ENCODE measurements around the gene CTNNA2. TPM values are rescaled to one million over a fixed set of nuclear protein-coding genes. Genes with fewer than 3 reads are reported as not detected.

The CTNNA2 gene
- total RNA-seq, 1 experiment from 2014 or later, result 0.54 TPM

DNA sequence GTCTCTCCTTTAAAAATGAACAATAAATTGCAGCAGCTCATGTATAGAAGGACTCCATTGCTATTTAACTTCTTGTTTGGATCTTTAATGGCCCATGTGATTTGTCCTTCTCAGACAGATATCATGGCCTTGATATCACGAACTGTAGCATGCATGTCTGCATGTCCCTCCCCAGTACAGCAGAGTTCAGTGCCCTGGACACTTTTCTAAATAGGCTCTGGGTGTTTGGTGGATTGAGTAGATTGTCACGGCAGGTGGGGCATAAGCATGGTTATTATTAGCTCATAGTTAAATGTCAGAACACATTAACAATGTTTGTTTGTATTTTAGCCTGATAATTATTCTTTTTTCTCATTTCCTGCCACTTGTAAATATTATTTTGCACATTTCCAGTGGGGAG lies 673.4 kb downstream of the CTNNA2 start:
- in situ Hi-C loops (cut with HindIII; ENCODE audit: low pct_unique_long_range_greater_than_20kb, low sequenced_read_pairs) (no loop called here), intact Hi-C loops (cut with micrococcal nuclease; ENCODE audit: unreplicated experiment) (no loop called here)
- H3K4me1 ChIP-seq (ENCODE audit: control insufficient read depth, insufficient read depth, low read length), result no peaks in the 10 kb centered on the region
- DNase-seq (ENCODE audit: low read depth, low spot score) (no peak), ATAC-seq (no peak)
- POLR2A ChIA-PET, result no interaction called here
- TF ChIP-seq TCF7L2 (IDR thresholded peaks at IDR 0.05; ENCODE audit: low read depth, low read length) (no peak), REST (IDR thresholded peaks at IDR 0.05; ENCODE audit: insufficient read depth in 1 of 2, low read depth in 2 of 2, low read length in 1 of 2) (no peak), POLR2AphosphoS5 (IDR thresholded peaks at IDR 0.05; ENCODE audit: low read depth, low read length) (no peak), SIN3A (IDR thresholded peaks at IDR 0.05; ENCODE audit: borderline replicate concordance, insufficient read depth, low read depth, low read length) (no peak)
- TF ChIP-seq, protein P1, sequence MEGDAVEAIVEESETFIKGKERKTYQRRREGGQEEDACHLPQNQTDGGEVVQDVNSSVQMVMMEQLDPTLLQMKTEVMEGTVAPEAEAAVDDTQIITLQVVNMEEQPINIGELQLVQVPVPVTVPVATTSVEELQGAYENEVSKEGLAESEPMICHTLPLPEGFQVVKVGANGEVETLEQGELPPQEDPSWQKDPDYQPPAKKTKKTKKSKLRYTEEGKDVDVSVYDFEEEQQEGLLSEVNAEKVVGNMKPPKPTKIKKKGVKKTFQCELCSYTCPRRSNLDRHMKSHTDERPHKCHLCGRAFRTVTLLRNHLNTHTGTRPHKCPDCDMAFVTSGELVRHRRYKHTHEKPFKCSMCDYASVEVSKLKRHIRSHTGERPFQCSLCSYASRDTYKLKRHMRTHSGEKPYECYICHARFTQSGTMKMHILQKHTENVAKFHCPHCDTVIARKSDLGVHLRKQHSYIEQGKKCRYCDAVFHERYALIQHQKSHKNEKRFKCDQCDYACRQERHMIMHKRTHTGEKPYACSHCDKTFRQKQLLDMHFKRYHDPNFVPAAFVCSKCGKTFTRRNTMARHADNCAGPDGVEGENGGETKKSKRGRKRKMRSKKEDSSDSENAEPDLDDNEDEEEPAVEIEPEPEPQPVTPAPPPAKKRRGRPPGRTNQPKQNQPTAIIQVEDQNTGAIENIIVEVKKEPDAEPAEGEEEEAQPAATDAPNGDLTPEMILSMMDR (IDR thresholded peaks at IDR 0.05), result no peak
- H3K36me3 ChIP-seq (ENCODE audit: control insufficient read depth, insufficient read depth, low read length), result no peaks in the 10 kb centered on the region
- no peak overlapping the region for H3K4me3 ChIP-seq (ENCODE audit: low read depth in 2 of 2, low read length in 2 of 2)
- CTCF ChIA-PET, result no interaction called here
- no TSS peak for BruUV-seq (replicated peaks)
- H3K27ac ChIP-seq (ENCODE audit: low read length), result no peak overlapping the region
- no peaks in the 10 kb centered on the region for H3K27me3 ChIP-seq (ENCODE audit: control insufficient read depth, insufficient read depth, low read length)
- H3K9me3 ChIP-seq (ENCODE audit: control insufficient read depth, insufficient read depth, low read depth, low read length), result no peaks in the 10 kb centered on the region

DNA sequence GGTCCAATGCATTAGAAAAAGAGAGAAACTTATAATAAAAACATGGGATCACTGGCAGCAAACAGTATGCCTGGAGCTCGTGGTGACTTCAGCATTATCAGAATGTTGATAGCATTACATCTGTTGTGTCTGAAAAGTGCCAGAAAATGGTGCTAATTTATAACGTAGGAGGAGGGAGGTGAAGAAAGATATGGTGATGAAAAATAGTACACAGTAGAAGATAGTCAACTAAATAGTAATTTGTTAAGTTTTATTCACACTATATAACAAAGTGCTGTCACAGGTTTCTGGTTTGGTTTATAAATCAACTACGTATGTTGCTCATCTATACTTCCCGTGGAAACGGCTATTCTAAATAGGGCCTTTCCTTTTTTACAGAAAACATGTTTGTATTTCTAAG lies 674.3 kb downstream of the CTNNA2 start:
- intact Hi-C loops (cut with micrococcal nuclease; ENCODE audit: unreplicated experiment), result no loop called here
- ChIA-PET CTCF (no interaction called here), POLR2A (no interaction called here)
- DNase-seq (ENCODE audit: low read depth, low spot score), result no peak
- TF ChIP-seq, protein P1 (IDR thresholded peaks at IDR 0.05), result no peak
- no peak for TF ChIP-seq SIN3A (IDR thresholded peaks at IDR 0.05; ENCODE audit: borderline replicate concordance, insufficient read depth, low read depth, low read length)
- Histone ChIP-seq H3K9me3 (ENCODE audit: control insufficient read depth, insufficient read depth, low read depth, low read length) (no peaks in the 10 kb centered on the region), H3K4me1 (ENCODE audit: control insufficient read depth, insufficient read depth, low read length) (no peaks in the 10 kb centered on the region), H3K36me3 (ENCODE audit: control insufficient read depth, insufficient read depth, low read length) (no peaks in the 10 kb centered on the region), H3K27me3 (ENCODE audit: control insufficient read depth, insufficient read depth, low read length) (no peaks in the 10 kb centered on the region), H3K4me3 (ENCODE audit: low read depth in 2 of 2, low read length in 2 of 2) (no peak overlapping the region), H3K27ac (ENCODE audit: low read length) (no peak overlapping the region)
- no peak for ATAC-seq
- BruUV-seq (replicated peaks), result no TSS peak
- in situ Hi-C loops (cut with HindIII; ENCODE audit: low pct_unique_long_range_greater_than_20kb, low sequenced_read_pairs), result no loop called here

DNA sequence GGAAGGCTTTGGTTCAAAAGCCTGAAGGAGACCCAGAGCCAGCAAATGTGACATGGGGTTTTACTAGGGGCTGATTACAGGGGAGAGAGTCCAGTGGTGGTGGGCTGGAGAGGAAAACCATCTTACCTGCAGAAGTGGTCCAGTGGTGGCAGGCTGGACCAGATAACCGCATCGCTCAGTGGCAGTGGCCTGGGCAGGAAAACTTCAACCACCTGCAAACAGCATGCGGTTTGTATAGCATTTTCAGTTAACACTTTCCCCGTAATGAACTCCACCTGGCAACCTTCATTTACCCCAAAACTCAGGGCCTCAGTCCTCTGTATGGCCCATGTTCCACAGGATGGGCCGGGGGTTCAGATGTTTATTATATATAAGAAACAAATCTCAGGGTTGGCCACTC lies 677.3 kb downstream of the CTNNA2 start:
- DNase-seq (ENCODE audit: low read depth, low spot score) (no peak), ATAC-seq (no peak)
- BruUV-seq (replicated peaks), result no TSS peak
- Histone ChIP-seq H3K4me1 (ENCODE audit: control insufficient read depth, insufficient read depth, low read length) (no peaks in the 10 kb centered on the region), H3K9me3 (ENCODE audit: control insufficient read depth, insufficient read depth, low read depth, low read length) (no peaks in the 10 kb centered on the region), H3K27me3 (ENCODE audit: control insufficient read depth, insufficient read depth, low read length) (no peaks in the 10 kb centered on the region), H3K36me3 (ENCODE audit: control insufficient read depth, insufficient read depth, low read length) (no peaks in the 10 kb centered on the region), H3K4me3 (ENCODE audit: low read depth in 2 of 2, low read length in 2 of 2) (no peak overlapping the region), H3K27ac (ENCODE audit: low read length) (no peak overlapping the region)
- intact Hi-C loops (cut with micrococcal nuclease; ENCODE audit: unreplicated experiment), result no loop called here
- in situ Hi-C loops (cut with HindIII; ENCODE audit: low pct_unique_long_range_greater_than_20kb, low sequenced_read_pairs), result no loop called here
- ChIA-PET CTCF (no interaction called here), POLR2A (no interaction called here)
- no peak for TF ChIP-seq REST (IDR thresholded peaks at IDR 0.05; ENCODE audit: insufficient read depth in 1 of 2, low read depth in 2 of 2, low read length in 1 of 2)
- no peak for TF ChIP-seq SIN3A (IDR thresholded peaks at IDR 0.05; ENCODE audit: borderline replicate concordance, insufficient read depth, low read depth, low read length)
- TF ChIP-seq POLR2AphosphoS5 (IDR thresholded peaks at IDR 0.05; ENCODE audit: low read depth, low read length), result no peak
- TF ChIP-seq, protein P1 (IDR thresholded peaks at IDR 0.05), result no peak
- TF ChIP-seq TCF7L2 (IDR thresholded peaks at IDR 0.05; ENCODE audit: low read depth, low read length), result no peak

Measured in Panc1 (cell line).